Endodermal cell (in vitro differentiated cells): ENCODE measurements around the gene TNRC18. TPM values are rescaled to one million over a fixed set of nuclear protein-coding genes. Genes with fewer than 3 reads are reported as not detected.
A peak's percentile ranks its signal among the peaks of the same experiment; 100 is the strongest.

Experiments used
- DNase-seq: peaks from one replicate; pipeline ENCODE4 v3.0.0-alpha.2; 2017
- H3K27ac ChIP-seq: 2 replicates; pipeline ENCODE4 v1.5.1; 2013; ENCODE audit warnings: mild to moderate bottlenecking, low read depth, low read length, moderate library complexity
- H3K27me3 ChIP-seq: 2 replicates; pipeline ENCODE4 v1.6.1; 2013; ENCODE audit warnings: mild to moderate bottlenecking, low read length, moderate library complexity; ENCODE audit not compliant: insufficient read depth, control insufficient read depth, poor library complexity, severe bottlenecking
- H3K36me3 ChIP-seq: 2 replicates; pipeline ENCODE4 v1.7.0; 2013; ENCODE audit warnings: mild to moderate bottlenecking, low read length, moderate library complexity; ENCODE audit not compliant: control insufficient read depth, insufficient read depth
- H3K4me1 ChIP-seq: one replicate; pipeline ENCODE4 v1.7.0; 2013; ENCODE audit warnings: low read length; ENCODE audit not compliant: control insufficient read depth, insufficient read depth
- H3K4me3 ChIP-seq: 2 replicates; pipeline ENCODE4 v1.5.1; 2013; ENCODE audit warnings: mild to moderate bottlenecking, low read length, moderate library complexity
- H3K9ac ChIP-seq: 2 replicates; pipeline ENCODE4 v1.6.1; 2013; ENCODE audit warnings: mild to moderate bottlenecking, low read length, moderate library complexity; ENCODE audit not compliant: poor library complexity, severe bottlenecking; ENCODE audit errors: extremely low read depth
- H3K9me3 ChIP-seq: 2 replicates; pipeline ENCODE4 v1.6.1; 2013; ENCODE audit warnings: mild to moderate bottlenecking, low read length, moderate library complexity; ENCODE audit not compliant: control insufficient read depth
- H3K27ac Mint-ChIP-seq: 2 replicates; pipeline ENCODE4 v1.8.0; 2020; ENCODE audit warnings: mixed read lengths
- H3K27me3 Mint-ChIP-seq: 2 replicates; pipeline ENCODE4 v1.8.0; 2021; ENCODE audit warnings: mild to moderate bottlenecking, mixed read lengths; ENCODE audit not compliant: insufficient read depth
- H3K36me3 Mint-ChIP-seq: 2 replicates; pipeline ENCODE4 v1.8.0; 2020; ENCODE audit warnings: low read depth, mixed read lengths
- H3K4me1 Mint-ChIP-seq: 2 replicates; pipeline ENCODE4 v1.8.0; 2020; ENCODE audit warnings: mixed read lengths
- H3K4me3 Mint-ChIP-seq: 2 replicates; pipeline ENCODE4 v1.8.0; 2020; ENCODE audit warnings: mild to moderate bottlenecking, moderate library complexity, mixed read lengths
- H3K9me3 Mint-ChIP-seq: 2 replicates; pipeline ENCODE4 v1.8.0; 2020; ENCODE audit warnings: mild to moderate bottlenecking, mixed read lengths
- CTCF ChIP-seq: fragments of 200-600 bp; sonication (generic); conservative IDR thresholded peaks from 2 replicates; pipeline ENCODE4 v1.5.0; 2021; ENCODE audit warnings: antibody characterized with exemption, mild to moderate bottlenecking
- WGBS, 2 experiments: methylation state at CpG; one replicate each; pipeline versions ENCODE4 v1.1.5 to v1.1.7; 2013; ENCODE audit warnings: missing lambda C conversion rate in 2 of 2, mixed read lengths in 1 of 2; ENCODE audit not compliant: insufficient coverage in 1 of 2, insufficient read length in 1 of 2; 5-methylcytosine and 5-hydroxymethylcytosine counted together
- total RNA-seq, 2 donors: library from RNA; stranded (reverse); fragmentation: NEBNext Ultra II Directional in 1 of 2; extraction: Animal tissue kit (Norgen Biotek cat#: 25700) in 1 of 2; gene quantifications; 2 replicates in 1 of 2; 3 replicates in 1 of 2; pipeline ENCODE4 v1.2.1, GENCODE V29; 2021

TNRC18 gene
- total RNA-seq, 2 donors from 2014 or later: 103 to 136 TPM

GRCh38 chr7:5404421-5404826 lies 19.2 kb downstream of the TNRC18 start:
- H3K4me3 ChIP-seq: no peak overlapping the region
- no peak for TF ChIP-seq CTCF
- peaks cover 4% of the 10 kb centered on the region for H3K4me1 ChIP-seq
- no peak overlapping the region for H3K27ac ChIP-seq
- DNase-seq: no peak
- H3K9me3 Mint-ChIP-seq: peaks cover 12% of the 10 kb centered on the region
- peak overlapping the region; percentile 68 for H3K27ac Mint-ChIP-seq
- H3K27me3 ChIP-seq: no peaks in the 10 kb centered on the region
- H3K36me3 Mint-ChIP-seq: peaks cover 41% of the 10 kb centered on the region
- peaks cover 22% of the 10 kb centered on the region for H3K4me1 Mint-ChIP-seq
- 86 to 93% methylated on average over 5 to 8 of the region's 8 CpGs for WGBS, 2 experiments
- H3K27me3 Mint-ChIP-seq: no peaks in the 10 kb centered on the region
- peaks cover 49% of the 10 kb centered on the region for H3K36me3 ChIP-seq
- no peak overlapping the region for H3K4me3 Mint-ChIP-seq
- H3K9me3 ChIP-seq: peaks cover 5% of the 10 kb centered on the region
- H3K9ac ChIP-seq: no peak overlapping the region

GRCh38 chr7:5403442-5403841 lies 20.2 kb downstream of the TNRC18 start:
- no peak overlapping the region for H3K4me3 Mint-ChIP-seq
- DNase-seq: no peak
- Histone ChIP-seq H3K9ac (no peak overlapping the region), H3K27me3 (no peaks in the 10 kb centered on the region), H3K36me3 (peaks cover 56% of the 10 kb centered on the region), H3K4me3 (no peak overlapping the region), H3K9me3 (peaks cover 5% of the 10 kb centered on the region), H3K27ac (no peak overlapping the region), H3K4me1 (peaks cover 4% of the 10 kb centered on the region)
- H3K4me1 Mint-ChIP-seq: peaks cover 14% of the 10 kb centered on the region
- TF ChIP-seq CTCF: no peak
- H3K36me3 Mint-ChIP-seq: peaks cover 44% of the 10 kb centered on the region
- no peak overlapping the region for H3K27ac Mint-ChIP-seq
- H3K9me3 Mint-ChIP-seq: peaks cover 12% of the 10 kb centered on the region
- 94 to 96% methylated on average over 6 of the region's 6 CpGs for WGBS, 2 experiments
- H3K27me3 Mint-ChIP-seq: no peaks in the 10 kb centered on the region

GRCh38 chr7:5397736-5398135 lies 25.9 kb downstream of the TNRC18 start:
- peaks cover 40% of the 10 kb centered on the region for H3K36me3 Mint-ChIP-seq
- peaks cover 9% of the 10 kb centered on the region for H3K9me3 Mint-ChIP-seq
- Histone ChIP-seq H3K4me1 (no peaks in the 10 kb centered on the region), H3K27ac (no peak overlapping the region), H3K9me3 (no peaks in the 10 kb centered on the region), H3K4me3 (no peak overlapping the region), H3K36me3 (peaks cover 54% of the 10 kb centered on the region), H3K27me3 (no peaks in the 10 kb centered on the region), H3K9ac (no peak overlapping the region)
- peak overlapping the region; percentile 80 for H3K27ac Mint-ChIP-seq
- no peak for DNase-seq
- no peaks in the 10 kb centered on the region for H3K27me3 Mint-ChIP-seq
- peaks cover 8% of the 10 kb centered on the region for H3K4me1 Mint-ChIP-seq
- H3K4me3 Mint-ChIP-seq: no peak overlapping the region
- 92 to 97% methylated on average over 5 to 7 of the region's 7 CpGs for WGBS, 2 experiments
- TF ChIP-seq CTCF: no peak
